NB4 (cell line): ENCODE results near the gene GBF1.

ENCODE experiments used
- POLR2A ChIP-seq: IDR thresholded peaks from 2 replicates; pipeline ENCODE4 v1.6.1; 2011; ENCODE audit warnings: mild to moderate bottlenecking; ENCODE audit not compliant: insufficient read length; ENCODE audit errors: extremely low read depth
- TF ChIP-seq, protein P1 (sequence below): IDR thresholded peaks from one replicate; pipeline ENCODE4 v1.5.1; 2012; ENCODE audit warnings: low read depth, low read length
- TF ChIP-seq, protein P2 (sequence below): IDR thresholded peaks from 2 replicates; pipeline ENCODE4 v1.6.1; 2011; ENCODE audit warnings: low read depth, low read length

DNA sequence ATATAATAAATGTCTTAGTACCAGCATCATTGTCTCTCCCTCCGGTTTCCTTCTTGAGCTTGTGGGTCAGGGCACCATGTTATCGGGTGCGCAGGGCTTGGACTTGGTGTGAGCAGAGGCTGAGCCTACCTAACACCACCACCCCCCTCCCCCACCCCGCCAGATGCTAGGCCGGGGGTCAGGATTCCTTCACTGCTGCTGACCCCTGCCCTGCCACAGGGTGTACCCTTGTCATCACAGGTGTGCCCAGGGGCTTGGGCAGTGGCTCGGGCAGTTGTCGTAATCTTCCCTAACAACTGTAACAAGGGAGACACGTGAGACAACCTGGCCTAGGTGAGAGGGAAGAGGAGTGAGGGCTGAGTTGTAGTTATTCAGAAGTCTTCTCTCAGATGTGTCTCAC lies 137.5 kb downstream of the GBF1 start:
- no peak for TF ChIP-seq POLR2A
- TF ChIP-seq, protein P1, sequence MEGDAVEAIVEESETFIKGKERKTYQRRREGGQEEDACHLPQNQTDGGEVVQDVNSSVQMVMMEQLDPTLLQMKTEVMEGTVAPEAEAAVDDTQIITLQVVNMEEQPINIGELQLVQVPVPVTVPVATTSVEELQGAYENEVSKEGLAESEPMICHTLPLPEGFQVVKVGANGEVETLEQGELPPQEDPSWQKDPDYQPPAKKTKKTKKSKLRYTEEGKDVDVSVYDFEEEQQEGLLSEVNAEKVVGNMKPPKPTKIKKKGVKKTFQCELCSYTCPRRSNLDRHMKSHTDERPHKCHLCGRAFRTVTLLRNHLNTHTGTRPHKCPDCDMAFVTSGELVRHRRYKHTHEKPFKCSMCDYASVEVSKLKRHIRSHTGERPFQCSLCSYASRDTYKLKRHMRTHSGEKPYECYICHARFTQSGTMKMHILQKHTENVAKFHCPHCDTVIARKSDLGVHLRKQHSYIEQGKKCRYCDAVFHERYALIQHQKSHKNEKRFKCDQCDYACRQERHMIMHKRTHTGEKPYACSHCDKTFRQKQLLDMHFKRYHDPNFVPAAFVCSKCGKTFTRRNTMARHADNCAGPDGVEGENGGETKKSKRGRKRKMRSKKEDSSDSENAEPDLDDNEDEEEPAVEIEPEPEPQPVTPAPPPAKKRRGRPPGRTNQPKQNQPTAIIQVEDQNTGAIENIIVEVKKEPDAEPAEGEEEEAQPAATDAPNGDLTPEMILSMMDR, result no peak
- TF ChIP-seq, protein P2, sequence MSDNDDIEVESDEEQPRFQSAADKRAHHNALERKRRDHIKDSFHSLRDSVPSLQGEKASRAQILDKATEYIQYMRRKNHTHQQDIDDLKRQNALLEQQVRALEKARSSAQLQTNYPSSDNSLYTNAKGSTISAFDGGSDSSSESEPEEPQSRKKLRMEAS, result no peak
